Pulmonary artery endothelial cell (primary cell): ENCODE measurements around the gene ACTL6B. TPM values are rescaled to one million over a fixed set of nuclear protein-coding genes. Genes with fewer than 3 reads are reported as not detected.
"Not testable (repeated sequence)": the region's sequence is repeated elsewhere in the genome, so short reads cannot be mapped to it uniquely, and the experiment has no call there.

Source experiments
- DNase-seq: peaks from one replicate; pipeline ENCODE4 v3.0.0-alpha.2; 2011; ENCODE audit warnings: low read depth, low spot score
- total RNA-seq: library from RNA; depleted of rRNA; stranded (reverse); fragments of >200 nt; gene quantifications from 2 replicates; pipeline ENCODE4 v1.2.3, GENCODE V29; 2014

The ACTL6B gene
- not detected in 2 replicates for total RNA-seq

DNA sequence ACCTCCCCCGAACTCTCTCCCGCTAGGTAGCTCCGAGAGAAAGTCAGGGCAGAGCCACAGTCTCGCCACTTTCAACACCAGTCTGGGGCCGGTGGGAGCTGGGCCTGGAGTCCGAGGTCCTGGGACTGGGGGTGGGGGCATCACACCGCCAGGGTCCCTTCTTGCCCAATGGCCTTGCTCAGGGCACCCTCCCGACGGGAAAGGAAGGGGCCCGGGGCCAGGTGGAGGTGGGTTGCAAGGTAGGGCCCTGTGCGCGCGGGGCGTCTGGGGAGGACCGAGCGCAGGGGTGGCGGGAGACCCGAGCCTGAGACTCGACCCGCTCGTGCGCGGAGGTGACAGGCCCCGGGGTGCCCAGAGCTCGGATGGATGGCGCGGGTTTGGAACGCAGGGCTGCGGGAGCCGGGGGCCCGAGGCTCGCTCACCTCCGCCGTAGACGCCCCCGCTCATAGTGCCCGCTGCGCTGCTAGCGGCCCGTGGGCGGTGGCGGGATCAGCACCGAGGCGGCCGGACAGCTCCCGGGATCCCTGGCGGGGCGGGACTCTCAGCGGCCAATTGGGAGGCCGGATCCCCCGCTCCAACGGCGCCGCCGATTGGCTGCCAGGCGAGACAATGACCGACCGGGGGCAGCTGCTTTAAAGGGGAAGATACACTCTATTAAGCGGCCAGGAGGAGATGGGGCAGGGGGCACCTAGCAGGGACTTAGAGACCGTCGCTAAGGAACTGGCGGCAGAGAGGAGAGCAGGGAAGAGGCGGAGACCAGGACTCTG lies at the start of gene ACTL6B:
Gene ACTL6B (minus strand): TSS at position 541 of the 767 bp plus-strand sequence. CDS start 94 bp downstream, at position 447.
- no peak for DNase-seq

DNA sequence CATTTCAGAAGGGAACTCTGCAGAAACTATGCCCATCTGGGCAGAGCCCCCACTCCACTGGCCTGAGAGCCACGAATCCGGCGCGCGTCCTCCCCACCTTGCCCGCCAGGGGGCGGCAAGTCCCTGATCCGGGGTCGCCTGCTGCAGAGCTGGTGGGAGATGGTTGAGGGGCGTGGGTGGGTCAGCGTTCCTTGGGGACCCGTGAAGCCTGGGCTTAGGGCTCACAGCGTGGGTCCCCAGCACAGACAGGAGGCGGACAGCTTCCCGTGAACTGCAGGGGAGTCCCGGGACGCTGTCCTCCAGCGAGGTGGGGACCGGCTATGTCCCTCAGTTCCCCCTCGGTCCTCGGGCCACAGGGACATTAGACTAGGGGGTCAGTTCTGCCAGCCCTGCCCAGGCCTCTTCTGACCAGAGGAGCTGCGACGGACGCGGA lies 49.1 kb upstream of the ACTL6B start:
- DNase-seq, result no peak

DNA sequence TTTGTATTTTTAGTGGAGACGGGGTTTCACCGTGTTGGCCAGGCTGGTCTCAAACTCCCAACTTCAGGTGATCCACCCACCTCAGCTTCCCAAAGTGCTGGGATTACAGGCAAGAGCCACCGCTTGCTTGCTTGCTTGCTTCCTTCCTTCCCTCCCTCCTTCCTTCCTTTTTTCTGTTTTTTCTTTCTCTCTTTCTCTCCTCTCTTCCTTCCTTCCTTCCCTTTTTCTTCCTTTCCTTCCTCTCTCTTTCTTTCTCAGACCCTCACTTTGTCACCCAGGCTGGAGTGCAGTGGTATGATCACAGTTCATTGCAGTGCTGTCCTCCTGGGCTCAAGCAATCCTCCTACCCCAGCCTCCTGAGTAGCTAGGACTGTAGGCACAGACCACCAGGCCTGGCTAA lies 44.8 kb upstream of the ACTL6B start:
- not testable (repeated sequence) for DNase-seq

DNA sequence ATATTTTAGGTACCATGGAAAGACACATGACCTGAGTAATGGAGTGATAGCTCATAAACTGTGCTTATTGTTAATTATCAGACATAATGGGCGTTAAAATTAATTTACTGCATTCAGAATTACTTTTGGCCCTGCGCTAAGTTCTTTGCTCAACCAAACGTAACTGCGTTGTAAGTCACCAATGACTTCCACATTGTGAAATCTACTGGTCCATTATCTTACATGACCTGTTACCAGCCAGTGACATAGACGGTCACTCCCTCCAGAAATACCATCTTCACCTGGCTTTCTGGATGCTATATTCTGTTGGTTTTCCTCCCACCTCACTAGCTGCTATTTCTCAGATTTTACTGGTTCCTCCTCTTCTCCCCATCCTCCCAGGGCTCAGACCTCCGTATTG lies 42.8 kb upstream of the ACTL6B start:
- DNase-seq, result no peak

DNA sequence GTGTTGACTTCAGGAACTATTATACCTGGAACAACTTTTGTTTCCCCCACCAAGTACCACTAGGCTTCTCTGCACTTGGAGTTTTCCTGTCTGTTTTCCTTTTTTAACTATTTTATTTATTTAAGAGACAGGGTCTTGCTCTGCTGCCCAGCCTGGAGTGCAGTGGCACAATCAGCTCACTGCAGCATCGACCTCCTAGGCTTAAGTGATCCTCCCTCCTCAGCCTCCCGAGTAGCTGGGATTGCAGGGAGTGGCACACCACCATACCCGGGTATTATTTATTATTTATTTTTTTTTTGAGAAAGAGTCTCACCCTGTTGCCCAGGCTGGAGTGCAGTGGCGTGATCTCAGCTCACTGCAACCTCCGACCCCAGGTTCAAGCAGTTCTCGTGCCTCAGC lies 39.9 kb upstream of the ACTL6B start:
- no peak for DNase-seq

DNA sequence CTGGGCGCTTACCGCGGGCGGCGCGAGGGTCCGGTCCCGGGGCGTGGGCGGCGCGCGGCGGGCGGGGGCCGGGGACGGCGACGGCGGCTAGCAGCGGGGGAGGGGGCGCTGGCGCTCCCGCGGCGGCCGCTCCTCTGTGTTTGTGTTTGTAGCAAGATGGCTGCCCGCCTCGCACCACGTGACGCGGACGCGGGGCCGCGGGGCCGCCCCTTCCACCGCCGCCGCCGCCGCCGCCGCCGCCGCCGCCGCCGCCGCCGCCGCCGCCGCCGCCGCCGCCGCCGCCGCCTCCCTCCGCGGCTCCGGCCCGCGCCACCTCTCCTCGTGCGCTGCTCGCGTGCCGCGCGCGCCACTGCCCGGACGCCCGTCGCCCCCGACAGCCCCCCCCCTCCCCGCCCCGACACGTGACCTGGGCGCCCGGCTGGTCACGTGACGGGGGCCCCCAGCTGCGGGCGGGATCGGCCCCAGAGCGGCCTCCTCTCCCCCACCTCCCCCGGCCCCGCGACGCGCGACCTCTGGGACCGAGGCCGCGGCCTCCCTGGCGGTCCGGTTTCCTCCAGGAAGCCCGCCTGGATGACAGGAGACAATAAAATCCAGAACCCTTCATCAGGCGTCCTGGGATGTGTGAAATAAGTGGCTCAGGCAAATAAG lies 38.0 kb upstream of the ACTL6B start, which contains the start of gene GIGYF1:
Gene GIGYF1 (minus strand): TSS at position 153 of the 648 bp plus-strand sequence. CDS start 6,012 bp downstream, outside the sequence.
- no peak for DNase-seq

DNA sequence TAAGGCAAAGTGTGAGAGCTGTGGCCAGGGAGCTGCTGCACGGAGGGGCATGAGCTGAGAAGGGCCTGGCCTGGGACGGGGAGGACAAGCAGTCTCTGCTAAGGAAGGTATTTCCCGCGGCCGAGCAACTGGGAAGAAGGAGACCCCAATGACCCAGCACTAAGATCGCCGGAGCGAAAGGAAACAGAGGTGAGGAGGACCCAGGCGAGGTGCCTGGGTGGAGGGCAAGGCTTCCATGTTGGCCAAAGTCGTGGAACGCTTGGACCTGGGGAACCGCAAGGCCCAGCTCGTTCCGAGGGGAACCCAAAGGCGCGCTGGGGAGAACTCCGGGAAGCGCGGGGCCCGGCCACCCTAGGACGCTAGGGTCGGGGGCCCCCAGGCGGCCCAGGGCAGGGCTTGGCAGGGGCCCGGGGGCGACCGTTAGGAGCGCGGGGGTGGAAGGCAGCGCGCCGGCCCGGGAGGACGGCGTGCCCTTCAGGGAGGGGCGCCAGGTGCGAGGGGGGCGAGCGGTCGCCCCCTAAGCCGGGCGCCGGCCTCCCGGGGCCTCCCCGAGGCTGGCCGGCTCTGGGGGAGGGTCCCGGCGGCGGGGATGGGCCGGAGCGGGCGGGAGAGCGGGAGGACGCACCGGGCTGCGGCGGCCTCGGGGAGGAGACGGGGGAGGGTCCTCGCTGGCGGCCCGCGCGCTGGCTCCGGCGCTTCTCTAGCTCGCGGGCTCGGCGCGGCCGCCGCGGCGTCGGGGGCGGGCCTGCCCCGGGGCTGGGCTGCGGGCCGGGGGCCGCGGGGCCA lies 37.3 kb upstream of the ACTL6B start:
- no peak for DNase-seq

DNA sequence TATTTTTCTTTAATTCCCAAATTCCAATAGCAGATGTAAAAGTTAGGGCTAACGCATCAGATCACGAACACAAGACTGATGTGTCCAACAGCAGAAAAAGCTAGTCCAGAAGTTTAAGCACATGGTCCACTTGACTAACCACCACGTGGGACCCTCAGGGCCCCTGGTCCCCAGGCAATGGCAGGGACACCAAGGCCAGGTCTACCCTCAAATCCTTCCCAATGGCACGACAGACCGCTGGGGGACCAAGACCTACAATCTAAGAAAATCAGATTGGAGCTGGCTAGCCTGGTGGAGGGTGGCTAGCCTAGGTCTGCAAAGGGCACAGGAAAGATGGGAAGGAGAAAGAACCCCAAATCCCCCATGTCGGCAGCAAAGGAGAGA lies 36.3 kb upstream of the ACTL6B start:
- no peak for DNase-seq

DNA sequence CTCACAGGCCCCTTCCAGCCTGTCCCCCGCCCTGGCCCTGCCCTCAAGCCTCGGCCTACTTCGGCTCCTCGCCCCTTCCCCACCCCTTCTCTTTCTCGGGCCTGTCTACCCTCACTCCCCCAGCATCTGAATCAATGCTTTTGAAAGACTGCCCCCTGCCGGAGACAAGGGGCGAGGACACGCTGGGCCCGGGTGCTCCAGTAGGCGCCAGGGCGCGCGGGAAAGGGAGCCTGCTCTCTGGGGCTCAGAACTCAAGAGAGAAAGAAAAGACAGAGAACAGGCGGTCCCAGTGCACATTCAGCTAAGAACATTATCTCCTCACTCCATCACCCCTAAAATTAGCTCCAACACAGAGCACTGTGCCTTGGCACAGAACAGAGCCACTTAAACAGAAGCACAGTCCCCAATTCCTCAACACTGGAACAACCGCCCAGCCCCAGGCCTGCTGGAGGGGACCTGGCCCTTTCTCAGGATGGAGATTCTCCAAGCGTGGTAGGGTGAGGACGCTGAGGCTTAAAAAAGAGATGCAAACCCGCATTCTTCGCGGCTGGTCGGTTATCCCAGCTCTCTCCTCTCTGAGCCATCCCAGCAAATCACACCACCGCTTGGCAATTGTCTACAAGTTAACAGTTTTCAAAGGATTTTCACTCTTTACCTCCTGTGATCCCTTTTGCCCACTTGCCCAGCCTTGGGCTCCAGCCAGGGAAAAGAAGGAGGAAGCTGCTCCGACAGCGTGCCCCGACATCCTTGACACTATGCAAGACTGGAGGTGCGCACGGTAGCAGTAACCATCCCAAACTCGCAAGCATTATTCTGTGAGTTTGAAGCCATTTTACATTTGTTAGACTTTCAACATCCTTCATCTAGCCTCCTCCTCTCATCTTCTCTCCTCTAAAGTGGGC lies 35.7 kb upstream of the ACTL6B start:
- no peak for DNase-seq

DNA sequence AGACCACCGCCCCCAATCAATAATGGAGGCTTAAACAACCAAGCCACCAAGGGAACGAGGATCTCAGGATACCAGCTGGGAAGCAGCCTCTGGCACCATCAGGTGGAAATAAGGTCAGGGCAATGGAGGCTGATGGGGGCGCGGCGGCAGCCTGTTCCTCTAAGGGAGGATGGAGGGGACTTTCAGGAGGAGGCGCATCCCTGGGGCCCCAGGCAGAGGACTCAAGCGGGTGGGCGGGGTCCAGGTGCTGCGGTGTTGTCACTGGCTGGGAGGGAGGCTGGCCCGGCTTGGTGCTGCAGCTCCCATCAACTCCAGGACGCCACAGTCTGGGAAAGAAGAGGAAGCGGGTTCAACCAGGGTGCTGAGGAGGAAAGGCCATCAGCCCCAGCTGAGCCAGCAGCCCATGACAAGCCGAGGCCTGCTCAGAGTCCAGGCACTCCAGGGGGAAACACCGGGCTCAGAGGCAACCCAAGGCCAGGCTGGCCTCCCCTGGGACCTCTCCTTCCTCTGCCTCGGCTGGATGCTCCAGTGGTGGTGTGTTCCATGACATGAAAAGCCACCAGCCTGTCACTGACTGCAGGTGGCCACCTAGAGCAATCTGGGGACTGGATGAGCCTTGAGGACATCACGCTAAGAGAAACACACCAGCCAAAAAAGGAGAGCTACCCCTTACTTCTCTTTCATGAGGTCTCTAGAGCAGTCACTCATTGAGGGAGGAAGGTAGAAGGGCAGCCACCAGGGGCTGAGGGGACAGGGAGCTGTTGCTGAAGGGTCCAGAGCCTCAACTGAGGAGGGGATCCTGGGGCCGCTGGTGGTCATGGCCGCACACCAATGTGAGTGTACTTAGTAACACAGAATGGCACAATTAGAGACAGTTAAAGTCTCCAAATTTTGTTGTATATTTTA lies 33.2 kb upstream of the ACTL6B start:
- DNase-seq, result no peak

DNA sequence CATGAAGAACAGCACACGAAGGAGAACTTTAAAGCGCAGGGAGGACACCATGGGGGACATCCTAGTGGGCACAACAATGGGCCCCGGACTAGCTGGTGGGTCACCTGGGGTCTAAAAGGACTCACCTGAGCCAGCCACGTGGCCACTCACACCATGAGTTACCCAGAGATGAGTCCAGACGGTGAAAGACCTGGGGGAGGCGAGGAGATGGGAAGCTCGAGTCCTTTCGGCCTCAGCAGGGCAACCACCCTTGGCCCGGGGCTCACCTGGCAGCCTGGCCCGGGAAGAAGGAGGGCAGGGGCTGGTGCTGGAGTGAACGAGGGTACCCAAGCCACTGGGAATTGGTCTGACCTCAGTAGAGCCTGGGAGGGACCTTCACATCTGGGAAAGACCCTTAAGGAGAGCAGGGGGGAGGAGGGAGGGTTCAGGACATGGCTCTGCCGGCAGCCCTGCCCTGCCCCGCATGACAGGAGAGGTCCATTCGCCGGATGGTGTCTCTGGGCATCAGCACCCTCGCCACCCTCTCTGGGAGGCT lies 32.1 kb upstream of the ACTL6B start:
- no peak for DNase-seq

DNA sequence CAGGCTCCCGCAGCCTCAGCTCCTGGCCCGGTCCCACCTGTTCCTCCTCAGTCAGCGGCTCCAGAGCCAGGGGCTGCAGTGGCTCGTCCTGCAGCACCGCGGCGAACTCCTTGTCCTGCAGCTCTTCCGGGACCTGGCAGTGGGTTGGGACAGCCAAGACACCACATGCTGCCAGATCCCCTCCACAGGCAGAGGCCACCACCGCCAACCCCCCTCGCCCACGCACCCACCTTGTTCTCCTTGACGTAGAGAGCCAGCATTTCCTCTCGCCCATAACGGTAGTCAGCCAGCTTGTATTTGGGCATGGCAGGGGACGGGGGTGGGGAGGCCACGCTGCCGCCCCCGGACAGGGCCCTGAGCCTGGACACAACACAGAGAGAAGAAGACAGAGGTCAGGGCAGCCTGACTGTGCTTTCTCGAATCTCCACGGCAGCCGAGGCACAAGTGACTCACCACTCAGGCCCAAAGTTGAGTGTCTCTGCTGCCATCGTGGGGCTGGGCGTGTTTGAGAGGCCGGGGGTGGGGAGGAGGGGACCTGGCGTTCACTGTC lies 31.6 kb upstream of the ACTL6B start:
- DNase-seq, result no peak

DNA sequence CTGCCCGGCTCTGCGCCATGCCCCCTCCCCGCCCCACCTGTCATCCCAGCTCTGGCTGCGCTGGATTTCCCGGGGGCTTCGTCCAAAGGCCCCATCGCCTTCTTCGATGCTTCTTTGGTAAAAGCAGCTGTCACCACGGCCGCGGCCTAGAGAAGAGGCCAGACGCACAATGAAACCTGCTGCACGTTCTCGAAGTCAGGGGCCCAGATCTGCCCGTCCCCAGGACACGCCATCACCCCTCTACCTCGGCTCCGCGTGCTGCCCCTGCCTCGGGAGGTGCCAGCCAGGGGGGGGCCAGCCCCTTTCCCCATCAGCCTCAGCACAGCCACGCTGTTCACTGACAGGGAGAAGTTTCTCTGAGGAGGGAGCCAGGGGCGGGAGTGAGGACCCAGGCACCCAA lies 31.0 kb upstream of the ACTL6B start:
- no peak for DNase-seq

DNA sequence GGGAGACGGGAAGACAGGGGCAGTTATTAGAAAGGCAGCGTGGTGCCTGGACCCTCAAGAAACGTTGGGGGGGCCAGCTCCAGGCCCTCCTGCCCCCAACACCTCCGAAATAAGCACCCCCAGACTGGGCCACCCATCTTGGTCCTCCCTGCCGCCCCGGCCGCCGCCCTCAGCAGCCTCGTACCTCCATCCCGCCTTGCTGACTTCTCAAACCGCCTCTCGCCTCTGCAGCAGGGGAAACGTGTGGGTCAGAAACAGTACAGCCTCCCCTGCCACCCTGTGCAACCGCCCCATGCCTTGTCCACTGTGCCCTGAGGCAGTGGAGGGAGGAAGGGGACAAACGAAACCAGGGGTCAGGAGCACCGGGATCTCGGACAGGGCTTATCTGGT lies 30.6 kb upstream of the ACTL6B start:
- no peak for DNase-seq

DNA sequence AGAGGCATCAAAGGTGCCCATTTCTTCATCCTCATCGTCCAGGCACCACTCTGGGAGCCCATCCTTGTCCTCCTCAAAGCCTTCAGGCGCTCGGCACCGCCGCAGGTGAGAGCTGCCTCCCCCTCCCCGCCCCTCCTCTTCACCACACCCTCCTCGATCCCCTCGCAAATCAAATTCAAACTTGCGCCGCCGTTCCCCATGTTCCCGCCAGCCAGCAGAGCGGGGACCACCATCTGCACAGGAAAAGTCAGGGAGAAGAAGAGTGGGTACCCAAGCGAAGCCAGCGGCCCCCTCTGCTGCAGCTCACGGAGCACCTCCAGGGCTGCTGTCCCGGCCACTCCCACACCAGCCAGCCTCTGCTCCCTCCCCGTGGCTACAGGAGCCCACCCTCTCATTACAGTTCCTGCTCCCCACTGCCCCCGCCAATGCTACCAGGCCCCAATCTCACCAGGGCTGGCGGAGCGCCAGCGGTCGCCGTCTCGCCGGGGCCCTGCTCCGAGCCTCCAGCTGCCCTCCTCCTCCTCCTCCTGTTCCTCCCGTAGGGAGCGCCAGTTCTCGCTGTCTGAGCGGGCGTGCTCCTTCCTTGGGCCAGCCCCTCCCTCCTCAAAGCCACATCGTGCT lies 30.1 kb upstream of the ACTL6B start:
- no peak for DNase-seq

DNA sequence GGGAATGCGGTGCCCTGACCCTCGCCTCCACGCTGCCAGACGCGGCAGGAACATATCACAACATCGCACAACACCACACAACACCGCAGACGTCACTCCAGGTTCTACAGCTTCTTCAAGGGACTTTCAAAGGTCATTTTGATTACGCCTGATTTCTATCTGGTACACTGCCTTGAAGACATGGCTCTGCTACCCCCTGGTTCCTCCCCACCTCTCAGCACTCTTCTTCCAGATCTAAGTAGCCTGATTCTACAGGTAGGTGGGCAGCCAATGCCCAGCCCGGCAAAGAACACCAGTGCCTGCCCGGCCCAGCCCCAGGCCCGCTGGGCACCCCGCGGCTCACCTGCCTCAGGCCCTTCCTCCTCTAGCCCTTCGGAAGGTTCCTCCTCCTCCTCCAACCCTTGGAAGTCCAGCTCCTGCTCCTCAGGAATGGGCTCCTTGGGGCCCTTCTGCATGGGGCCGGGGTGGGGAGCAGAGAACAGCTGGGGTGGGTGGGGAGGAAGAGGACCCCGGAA lies 29.4 kb upstream of the ACTL6B start:
- no peak for DNase-seq

DNA sequence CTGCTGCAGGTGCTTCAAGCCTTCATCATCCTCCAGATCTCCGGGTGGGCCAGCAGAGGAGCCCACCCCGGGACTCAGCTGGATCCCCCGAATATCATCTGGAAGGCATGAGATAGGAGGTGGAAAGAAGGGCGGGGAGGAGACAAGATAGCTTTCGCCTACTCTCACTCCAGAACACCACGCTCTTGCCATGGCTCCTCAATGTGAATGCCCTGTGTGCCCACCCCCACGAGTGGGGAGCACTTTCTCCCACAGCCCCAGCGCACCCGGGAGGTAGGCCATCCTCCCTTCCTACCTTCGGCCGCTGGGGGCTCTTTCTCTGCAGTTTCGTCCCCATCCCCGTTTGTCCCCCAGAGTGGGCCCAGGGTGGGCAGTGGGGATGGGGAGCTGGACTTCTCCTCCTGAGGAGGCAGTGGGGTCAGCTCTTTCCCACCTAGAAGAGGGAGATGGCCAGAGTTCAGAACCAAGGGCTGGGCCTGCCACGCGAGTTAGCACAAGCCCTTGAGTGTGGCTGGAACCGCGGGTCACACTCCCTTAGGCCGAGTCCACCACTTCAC lies 28.9 kb upstream of the ACTL6B start:
- DNase-seq, result no peak

DNA sequence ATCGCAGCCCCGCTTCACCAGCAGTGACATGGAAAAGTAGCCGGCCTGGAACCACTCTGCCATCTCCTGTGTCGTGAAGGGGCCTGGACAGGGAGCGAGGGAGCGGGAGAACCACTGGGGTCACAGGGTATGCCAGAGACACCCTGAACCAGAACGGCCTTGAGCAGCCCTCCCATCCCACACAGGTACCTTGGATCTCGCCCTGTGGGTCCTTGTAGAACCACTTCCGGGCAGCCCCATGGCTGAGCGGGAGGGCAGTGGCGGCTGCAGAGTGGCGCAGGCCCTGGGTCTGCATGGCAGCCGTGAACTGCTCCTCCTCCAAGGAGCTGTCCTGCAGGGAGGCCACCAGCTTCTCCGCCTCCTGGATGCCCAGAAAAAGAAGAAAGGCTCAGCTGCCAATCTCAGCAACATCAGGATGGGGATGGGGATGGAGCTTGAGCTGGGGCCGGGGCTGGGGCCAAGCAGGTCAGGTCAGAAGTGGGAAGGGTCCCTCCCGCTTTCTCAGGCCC lies 28.3 kb upstream of the ACTL6B start:
- no peak for DNase-seq
